GM18951 (cell line): ENCODE measurements around the gene HOXD13.

Experiments
- POLR2A ChIP-seq: IDR thresholded peaks from 4 replicates; pipeline ENCODE4 v1.6.1; 2011; ENCODE audit warnings: mild to moderate bottlenecking; ENCODE audit not compliant: insufficient read length, insufficient read depth; ENCODE audit errors: extremely low read depth
- in situ Hi-C: fragments of 300-500 bp; cut with MboI; formaldehyde crosslinking; loops from one replicate; pipeline ENCODE4 v1.12.0; 2022; ENCODE audit warnings: low sequenced_read_pairs, mixed read lengths, inconsistent platforms; ENCODE audit not compliant: unreplicated experiment

The HOXD13 gene

GRCh38 chr2:176118601-176119339, 26.2 kb downstream of the HOXD13 start:
- in situ Hi-C loops, result no loop called here
- no peak for TF ChIP-seq POLR2A

GRCh38 chr2:176120364-176121189, 28.1 kb downstream of the HOXD13 start:
- TF ChIP-seq POLR2A, result no peak
- in situ Hi-C loops, result loop anchor here (10.0 kb wide), 2 partner anchors 514 to 1024 kb away; no protein-coding TSS in a partner anchor

- no peak for TF ChIP-seq POLR2A
- in situ Hi-C loops, result loop anchor here (10.0 kb wide), 2 partner anchors 513 to 1023 kb away; no protein-coding TSS in a partner anchor
Measured at GRCh38 chr2:176121190-176122051, 28.9 kb downstream of the HOXD13 start.

GRCh38 chr2:176122052-176122682, 29.6 kb downstream of the HOXD13 start:
- in situ Hi-C loops, result loop anchor here (10.0 kb wide), 2 partner anchors 513 to 1023 kb away; no protein-coding TSS in a partner anchor

GRCh38 chr2:176122683-176123410, 30.3 kb downstream of the HOXD13 start, which contains the start of gene HOXD9:
HOXD9 (plus strand) TSS chr2:176122719; CDS start chr2:176122769, 50 bp downstream.
- in situ Hi-C loops, result loop anchor here (10.0 kb wide), 2 partner anchors 512 to 1022 kb away; no protein-coding TSS in a partner anchor

More at GRCh38 chr2:176122052-176122682, 29.6 kb downstream of the HOXD13 start:
- TF ChIP-seq POLR2A, result no peak

GRCh38 chr2:176123411-176124109, 31.0 kb downstream of the HOXD13 start:
- no peak for TF ChIP-seq POLR2A
- in situ Hi-C loops, result loop anchor here (10.0 kb wide), 2 partner anchors 511 to 1021 kb away; no protein-coding TSS in a partner anchor

More at GRCh38 chr2:176122683-176123410, 30.3 kb downstream of the HOXD13 start, which contains the start of gene HOXD9:
- TF ChIP-seq POLR2A, result no peak

- in situ Hi-C loops, result loop anchor here (10.0 kb wide), 2 partner anchors 510 to 1020 kb away; no protein-coding TSS in a partner anchor
- TF ChIP-seq POLR2A, result no peak
Measured at GRCh38 chr2:176124110-176124946, 31.8 kb downstream of the HOXD13 start.

- no peak for TF ChIP-seq POLR2A
- in situ Hi-C loops, result loop anchor here (10.0 kb wide), 2 partner anchors 510 to 1020 kb away; no protein-coding TSS in a partner anchor
Measured at GRCh38 chr2:176124947-176125771, 32.6 kb downstream of the HOXD13 start.

GRCh38 chr2:176125772-176126054, 33.2 kb downstream of the HOXD13 start:
- in situ Hi-C loops, result loop anchor here (10.0 kb wide), 2 partner anchors 509 to 1019 kb away; no protein-coding TSS in a partner anchor
- no peak for TF ChIP-seq POLR2A
